ENCODE measurements around the gene CRIP2. TPM values are rescaled to one million over a fixed set of nuclear protein-coding genes. Genes with fewer than 3 reads are reported as not detected.

The CRIP2 gene
- total and polyA plus RNA-seq, 2 donors (not counting 3 experiments of a cell fraction or from before 2014, with no cell fraction given): 322 to 954 TPM

DNA sequence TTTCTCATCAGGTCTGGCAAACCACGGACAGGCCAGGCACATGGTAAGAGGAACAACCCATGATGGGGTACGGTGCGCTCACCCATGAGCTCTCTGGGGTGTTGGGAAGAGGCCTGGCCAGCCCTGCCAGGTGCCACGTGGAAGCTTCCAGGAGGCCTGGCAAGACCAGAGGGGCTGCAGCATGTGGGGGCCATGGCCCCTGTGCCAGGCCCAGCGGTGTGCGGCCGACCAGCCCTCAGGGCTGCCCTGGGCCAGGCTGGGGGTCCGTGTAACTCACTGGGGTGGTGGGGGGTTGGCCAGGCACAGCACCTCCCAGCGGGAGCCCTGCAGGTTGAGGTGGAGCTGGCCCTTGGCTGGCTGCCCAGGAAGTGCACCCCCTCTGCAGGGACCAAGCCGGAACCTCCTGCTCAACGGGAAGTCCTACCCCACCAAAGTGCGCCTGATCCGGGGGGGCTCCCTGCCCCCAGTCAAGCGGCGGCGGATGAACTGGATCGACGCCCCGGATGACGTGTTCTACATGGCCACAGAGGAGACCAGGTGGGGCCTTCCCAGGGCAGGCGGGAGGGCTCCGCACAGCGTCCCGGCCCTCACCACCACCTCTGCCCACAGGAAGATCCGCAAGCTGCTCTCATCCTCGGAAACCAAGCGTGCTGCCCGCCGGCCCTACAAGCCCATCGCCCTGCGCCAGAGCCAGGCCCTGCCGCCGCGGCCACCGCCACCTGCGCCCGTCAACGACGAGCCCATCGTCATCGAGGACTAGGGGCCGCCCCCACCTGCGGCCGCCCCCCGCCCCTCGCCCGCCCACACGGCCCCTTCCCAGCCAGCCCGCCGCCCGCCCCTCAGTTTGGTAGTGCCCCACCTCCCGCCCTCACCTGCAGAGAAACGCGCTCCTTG, 4.9 kb upstream of the CRIP2 start:
- FAIRE-seq (no peak), DNase-seq (ENCODE audit: low read depth, low spot score) (no peak)
- Histone ChIP-seq H3K27me3 (ENCODE audit: control insufficient read depth in 2 of 2, insufficient read depth in 2 of 2, low read length in 2 of 2) (no peaks in the 10 kb centered on the region), H2AFZ (ENCODE audit: low read depth, low read length) (no peak overlapping the region), H3K9ac (replicated peaks; ENCODE audit: extremely low read depth, insufficient read depth, low read length) (no peak overlapping the region), H3K4me2 (ENCODE audit: insufficient read depth, low read length) (no peak overlapping the region), H3K36me3 (ENCODE audit: control insufficient read depth in 2 of 2, extremely low read depth in 1 of 2, insufficient read depth in 2 of 2, low read length in 2 of 2) (peaks cover 5 to 32% of the 10 kb centered on the region in 2 experiments), H3K9me3 (replicated peaks; ENCODE audit: control insufficient read depth, insufficient read depth, low read length) (no peaks in the 10 kb centered on the region), H3K9me1 (replicated peaks; ENCODE audit: control insufficient read depth, extremely low read depth, insufficient read depth, low read length) (no peaks in the 10 kb centered on the region), H3K4me3 (replicated peaks in 1 of 3; ENCODE audit: insufficient read depth in 1 of 3, low read depth in 1 of 3, low read length in 3 of 3) (no peak overlapping the region), H3K79me2 (ENCODE audit: control insufficient read depth, insufficient read depth, low read length) (no peaks in the 10 kb centered on the region), H4K20me1 (replicated peaks; ENCODE audit: control insufficient read depth, extremely low read depth, insufficient read depth, low read length) (no peaks in the 10 kb centered on the region), H3K27ac (ENCODE audit: insufficient read depth, low read depth, low read length) (no peak overlapping the region), H3K4me1 (ENCODE audit: control insufficient read depth, extremely low read depth, insufficient read depth, low read length) (peaks cover 7% of the 10 kb centered on the region)
- dilution Hi-C loops (cut with MboI; ENCODE audit: extremely low pct_ligation_motif_present, low sequenced_read_pairs) (no loop called here), intact Hi-C loops (cut with micrococcal nuclease) (no loop called here)
- TF ChIP-seq POLR2A (IDR thresholded peaks at IDR 0.05; ENCODE audit: low read depth, low read length): no peak
- TF ChIP-seq, protein P1, sequence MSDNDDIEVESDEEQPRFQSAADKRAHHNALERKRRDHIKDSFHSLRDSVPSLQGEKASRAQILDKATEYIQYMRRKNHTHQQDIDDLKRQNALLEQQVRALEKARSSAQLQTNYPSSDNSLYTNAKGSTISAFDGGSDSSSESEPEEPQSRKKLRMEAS (IDR thresholded peaks at IDR 0.05; ENCODE audit: insufficient read depth, insufficient read length): no peak
- TF ChIP-seq GATA2 (IDR thresholded peaks at IDR 0.05; ENCODE audit: insufficient read depth, insufficient read length, low read depth, low read length): no peak
- no peak for TF ChIP-seq JUN (IDR thresholded peaks at IDR 0.05; ENCODE audit: borderline replicate concordance, insufficient read depth, insufficient read length, low read depth)
- no peak for TF ChIP-seq EZH2 (IDR thresholded peaks at IDR 0.05; ENCODE audit: borderline replicate concordance, low read depth, low read length, severe bottlenecking)
- no peak for TF ChIP-seq MYC (IDR thresholded peaks at IDR 0.05; ENCODE audit: low read depth, low read length)
- TF ChIP-seq POLR2AphosphoS5 (IDR thresholded peaks at IDR 0.05; ENCODE audit: insufficient read depth, low read depth, low read length): no peak
- TF ChIP-seq, protein P2, sequence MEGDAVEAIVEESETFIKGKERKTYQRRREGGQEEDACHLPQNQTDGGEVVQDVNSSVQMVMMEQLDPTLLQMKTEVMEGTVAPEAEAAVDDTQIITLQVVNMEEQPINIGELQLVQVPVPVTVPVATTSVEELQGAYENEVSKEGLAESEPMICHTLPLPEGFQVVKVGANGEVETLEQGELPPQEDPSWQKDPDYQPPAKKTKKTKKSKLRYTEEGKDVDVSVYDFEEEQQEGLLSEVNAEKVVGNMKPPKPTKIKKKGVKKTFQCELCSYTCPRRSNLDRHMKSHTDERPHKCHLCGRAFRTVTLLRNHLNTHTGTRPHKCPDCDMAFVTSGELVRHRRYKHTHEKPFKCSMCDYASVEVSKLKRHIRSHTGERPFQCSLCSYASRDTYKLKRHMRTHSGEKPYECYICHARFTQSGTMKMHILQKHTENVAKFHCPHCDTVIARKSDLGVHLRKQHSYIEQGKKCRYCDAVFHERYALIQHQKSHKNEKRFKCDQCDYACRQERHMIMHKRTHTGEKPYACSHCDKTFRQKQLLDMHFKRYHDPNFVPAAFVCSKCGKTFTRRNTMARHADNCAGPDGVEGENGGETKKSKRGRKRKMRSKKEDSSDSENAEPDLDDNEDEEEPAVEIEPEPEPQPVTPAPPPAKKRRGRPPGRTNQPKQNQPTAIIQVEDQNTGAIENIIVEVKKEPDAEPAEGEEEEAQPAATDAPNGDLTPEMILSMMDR (IDR thresholded peaks at IDR 0.05; ENCODE audit: extremely low read depth in 1 of 2, insufficient read depth in 1 of 2, low read depth in 1 of 2, low read length in 2 of 2): no peak
- TF ChIP-seq FOS (IDR thresholded peaks at IDR 0.05; ENCODE audit: borderline replicate concordance, insufficient read depth, low read length): no peak
- CTCF ChIA-PET: interaction anchor here (5.3 to 6.3 kb wide), 2 partner anchors 12 to 20 kb away, joined by 27 to 53 read pairs; no protein-coding TSS in a partner anchor
- BruUV-seq (replicated peaks): no TSS peak
- POLR2A ChIA-PET: no interaction called here

Measured in endothelial cell of umbilical vein (primary cell).